Fibroblast of skin of back (primary cell): Measurements from ENCODE around the gene MADCAM1.

Source experiments
- DNase-seq: peaks from one replicate; pipeline ENCODE4 v3.0.0-alpha.2; 2013

Gene MADCAM1

DNA sequence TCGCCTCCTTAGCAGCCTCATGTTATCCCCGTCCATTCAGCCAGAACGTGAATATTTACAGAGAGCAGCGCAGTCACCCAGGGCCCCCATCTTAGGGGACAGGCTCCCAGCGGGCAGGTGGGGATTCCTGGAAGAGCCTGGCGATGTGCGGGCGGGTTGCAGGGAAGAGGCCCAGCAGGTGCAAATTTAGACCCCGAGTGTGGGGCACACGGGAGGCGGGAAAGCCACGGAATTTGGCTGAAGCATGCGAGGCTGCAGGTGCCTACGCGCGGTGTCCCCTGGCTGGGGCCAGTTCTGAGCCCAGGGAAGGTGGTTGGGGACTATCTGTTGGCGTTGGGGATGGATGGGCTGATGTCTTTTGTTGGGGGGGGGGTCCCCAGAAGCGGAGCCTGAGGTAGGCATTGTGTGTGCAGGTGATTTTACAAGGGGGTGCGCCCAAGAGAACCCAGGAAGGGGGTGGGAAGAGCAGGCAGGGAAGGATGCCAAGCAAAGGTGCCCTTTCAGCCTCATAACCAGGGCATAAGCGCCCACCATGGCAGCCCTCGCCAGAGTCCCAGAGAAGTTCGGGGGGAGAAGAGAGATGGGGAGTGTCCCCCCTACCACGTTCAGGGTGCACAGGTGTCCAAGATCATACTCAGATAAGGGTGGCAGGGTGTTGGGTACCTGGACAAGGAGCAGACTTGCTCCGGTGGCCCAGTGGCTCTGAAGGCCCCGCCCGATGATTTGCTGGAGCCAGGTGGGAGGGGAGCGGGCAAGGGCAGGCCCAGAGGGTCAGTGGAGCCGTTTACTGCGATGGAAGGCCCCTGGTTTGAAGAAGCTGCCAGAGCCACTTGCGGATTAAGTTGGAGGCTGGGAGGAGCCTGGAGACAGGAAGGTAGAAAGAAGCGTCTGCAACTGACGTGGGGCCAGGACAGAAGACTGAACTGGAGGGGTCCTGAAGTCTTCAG is 12.2 kb downstream of the MADCAM1 start:
- no peak for DNase-seq

DNA sequence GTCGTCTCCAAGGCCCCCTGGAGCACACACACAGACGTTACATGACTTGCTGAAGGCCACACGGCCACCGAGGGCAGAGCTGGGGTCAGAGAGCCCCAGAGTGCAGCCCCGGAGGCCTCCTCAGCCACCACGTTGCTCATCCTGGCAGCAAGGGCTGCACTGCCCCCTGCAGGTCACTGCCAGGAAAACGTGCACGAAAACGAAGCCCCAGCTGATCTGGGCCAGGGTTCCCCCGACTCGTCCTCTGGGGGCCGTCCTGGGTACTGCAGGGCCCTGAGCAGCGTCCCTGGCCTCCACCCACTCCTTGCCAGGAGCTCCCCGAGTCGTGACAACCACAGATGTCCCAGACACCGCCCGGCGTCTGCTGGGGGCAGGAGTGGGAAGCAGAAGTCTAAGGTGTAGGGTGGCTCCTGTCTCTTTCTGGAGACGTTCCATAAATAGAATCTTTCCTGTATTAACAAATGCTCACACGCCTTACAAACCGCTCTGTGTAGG is 14.4 kb downstream of the MADCAM1 start:
- peak; percentile 83 for DNase-seq

DNA sequence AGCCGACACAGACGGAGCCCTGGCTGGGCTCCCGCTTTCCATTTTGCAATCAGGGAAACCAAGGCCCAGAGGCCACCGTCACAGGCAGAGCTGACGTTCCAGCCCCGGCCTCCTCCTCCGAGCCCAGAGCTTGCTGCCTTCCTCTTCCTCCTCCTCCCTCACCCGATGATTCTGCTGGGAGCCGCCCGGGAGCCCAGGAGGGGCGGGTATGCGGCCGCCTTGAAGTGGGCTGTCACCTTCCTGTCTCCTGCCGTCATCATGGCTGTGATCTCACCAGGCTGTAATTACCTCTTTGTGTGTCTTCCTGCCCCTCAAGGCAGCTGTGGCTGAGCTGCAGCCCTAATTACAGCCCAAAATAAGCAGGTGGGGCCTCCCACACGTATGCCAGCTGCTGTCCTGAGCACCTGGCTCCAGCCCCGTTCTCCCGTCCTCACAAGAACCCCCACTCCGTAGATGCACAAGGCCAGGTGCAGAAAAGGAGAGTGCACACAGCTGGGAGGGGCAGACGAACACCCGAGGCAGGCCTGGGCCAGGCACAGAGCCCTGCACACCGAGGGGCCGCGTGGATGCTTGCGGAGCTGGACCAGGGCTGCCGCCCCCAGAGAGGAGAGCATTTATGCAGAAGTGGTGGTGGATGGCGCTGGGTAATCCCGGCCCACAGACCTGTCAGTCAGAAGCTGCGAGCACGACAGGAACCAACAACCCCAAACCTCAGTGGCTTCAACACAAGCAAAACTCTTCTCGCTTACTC is 15.0 kb downstream of the MADCAM1 start:
- peak; percentile 59 for DNase-seq

DNA sequence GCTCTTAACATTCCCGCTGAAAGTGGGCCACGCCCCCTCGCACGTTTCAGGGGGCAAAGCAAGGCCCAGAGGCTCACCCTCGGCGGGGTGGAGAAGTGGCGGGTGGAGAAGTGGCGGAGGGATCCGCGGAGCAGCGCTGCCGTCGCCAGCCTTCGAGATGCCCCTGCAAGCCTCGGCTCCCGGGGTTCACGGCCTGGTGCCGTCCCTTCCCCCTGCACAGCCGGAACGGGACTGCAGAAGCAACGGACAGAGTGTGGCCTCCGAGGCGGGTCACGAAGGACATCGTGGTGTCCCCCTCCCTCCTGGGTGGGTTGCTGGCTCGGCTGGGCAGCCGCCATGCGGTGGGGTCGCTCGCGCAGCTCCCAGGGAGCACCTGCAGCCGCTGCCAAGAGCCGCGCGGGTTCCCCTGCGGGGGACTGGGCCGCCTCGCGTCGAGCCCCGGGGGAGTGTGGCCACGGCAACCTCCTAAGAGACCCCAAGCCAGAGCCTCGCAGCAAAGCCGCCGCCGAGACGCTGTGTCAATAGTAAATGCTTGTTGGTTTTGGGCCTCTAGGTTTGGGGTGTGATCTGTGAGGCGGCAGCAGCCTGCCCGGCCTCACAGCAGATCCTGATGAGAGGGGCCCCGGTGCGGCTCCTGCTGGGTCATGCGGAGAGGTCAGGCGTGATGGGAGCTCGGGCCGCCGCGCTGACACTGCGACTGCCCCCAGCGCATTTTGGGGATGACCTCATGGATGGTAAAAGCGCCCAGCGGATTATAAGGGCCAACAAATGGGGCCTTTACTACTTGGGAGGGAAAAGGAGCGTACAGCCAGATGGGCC is 16.5 kb downstream of the MADCAM1 start:
- no peak for DNase-seq

DNA sequence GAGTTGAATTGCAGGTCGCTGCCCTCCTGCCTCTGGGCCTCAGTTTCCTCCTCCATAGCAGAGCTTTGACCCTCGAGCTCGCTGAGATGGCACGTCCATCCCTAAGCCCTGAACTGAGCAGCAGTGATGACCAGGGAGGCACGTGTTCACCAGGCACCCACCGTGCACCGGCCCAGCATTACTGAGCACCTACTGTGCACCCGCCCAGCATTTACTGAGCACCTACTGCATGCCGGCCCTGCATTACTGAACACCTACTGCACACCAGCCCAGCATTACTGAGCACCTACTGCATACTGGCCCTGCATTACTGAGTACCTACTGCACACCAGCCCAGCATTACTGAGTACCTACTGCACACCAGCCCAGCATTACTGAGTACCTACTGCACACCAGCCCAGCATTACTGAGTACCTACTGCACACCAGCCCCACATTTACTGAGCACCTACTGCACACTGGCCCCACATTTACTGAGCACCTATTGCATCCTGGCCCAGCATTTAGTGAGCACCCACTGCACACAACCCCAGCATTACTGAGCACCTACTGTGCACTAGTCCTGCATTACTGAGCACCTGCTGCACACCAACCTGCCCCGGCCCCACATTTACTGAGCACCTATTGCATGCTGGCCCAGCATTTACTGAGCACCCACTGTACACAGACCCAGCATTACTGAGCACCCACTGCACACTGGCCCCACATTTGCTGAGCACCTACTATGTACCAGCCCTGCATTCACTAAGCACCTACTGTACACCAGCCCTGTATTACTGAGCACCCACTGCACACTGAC is 17.3 kb downstream of the MADCAM1 start:
- no peak for DNase-seq

DNA sequence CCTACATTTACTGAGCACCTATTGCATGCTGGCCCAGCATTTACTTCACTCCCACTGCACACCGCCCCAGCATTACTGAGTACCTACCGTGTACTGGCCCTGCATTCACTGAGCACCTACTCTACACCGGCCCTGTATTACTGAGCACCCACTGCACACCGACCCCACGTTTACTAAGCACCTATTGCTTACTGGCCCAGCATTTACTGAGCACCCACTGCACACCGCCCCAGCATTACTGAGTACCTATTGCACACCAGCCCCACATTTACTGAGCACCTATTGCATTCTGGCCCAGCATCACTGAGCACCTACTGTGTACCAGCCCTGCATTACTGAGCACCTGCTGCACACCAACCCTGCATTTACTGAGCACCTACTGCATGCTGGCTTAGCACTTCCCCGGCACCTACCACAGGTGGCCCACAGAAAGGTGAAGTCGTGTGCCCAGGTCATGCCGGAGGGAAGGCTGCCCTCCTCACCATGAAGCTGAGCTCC is 17.9 kb downstream of the MADCAM1 start:
- DNase-seq = no peak

DNA sequence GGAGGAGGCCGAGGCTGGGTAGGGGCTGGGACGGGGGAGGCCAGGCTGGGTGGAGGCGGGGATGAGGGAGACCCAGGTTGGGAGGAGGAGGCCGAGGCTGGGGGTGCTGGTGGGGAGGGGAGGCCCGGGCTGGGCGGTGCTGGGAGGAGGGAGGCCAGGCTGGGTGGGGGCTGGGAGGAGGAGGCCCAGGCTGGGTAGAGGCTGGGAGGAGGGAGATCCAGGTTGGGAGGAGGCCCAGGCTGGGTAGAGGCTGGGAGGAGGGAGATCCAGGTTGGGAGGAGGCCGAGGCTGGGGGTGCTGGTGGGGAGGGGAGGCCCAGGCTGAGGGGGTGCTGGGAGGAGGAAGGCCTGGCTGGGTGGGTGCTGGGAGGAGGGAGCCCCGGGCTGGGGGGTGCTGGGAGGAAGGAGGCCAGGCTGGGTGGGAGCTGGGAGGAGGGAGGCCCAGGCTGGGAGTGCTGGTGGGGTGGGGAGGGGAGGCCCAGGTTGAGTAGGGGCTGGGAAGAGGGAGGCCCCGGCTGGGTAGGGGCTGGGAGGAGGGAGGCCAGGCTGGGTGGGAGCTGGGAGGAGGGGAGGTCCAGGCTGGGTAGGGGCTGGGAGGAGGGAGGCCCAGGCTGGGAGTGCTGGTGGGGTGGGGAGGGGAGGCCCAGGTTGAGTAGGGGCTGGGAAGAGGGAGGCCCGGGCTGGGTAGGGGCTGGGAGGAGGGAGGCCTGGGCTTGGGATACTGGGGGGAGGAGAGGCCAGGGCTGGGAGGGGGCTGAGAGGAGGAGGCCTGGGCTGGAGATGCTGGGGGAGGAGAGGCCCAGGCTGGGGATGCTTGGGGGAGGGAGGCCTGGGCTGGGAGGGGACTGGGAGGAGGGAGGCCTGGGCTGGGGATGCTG is 21.7 kb downstream of the MADCAM1 start:
- DNase-seq = peak; percentile 79

DNA sequence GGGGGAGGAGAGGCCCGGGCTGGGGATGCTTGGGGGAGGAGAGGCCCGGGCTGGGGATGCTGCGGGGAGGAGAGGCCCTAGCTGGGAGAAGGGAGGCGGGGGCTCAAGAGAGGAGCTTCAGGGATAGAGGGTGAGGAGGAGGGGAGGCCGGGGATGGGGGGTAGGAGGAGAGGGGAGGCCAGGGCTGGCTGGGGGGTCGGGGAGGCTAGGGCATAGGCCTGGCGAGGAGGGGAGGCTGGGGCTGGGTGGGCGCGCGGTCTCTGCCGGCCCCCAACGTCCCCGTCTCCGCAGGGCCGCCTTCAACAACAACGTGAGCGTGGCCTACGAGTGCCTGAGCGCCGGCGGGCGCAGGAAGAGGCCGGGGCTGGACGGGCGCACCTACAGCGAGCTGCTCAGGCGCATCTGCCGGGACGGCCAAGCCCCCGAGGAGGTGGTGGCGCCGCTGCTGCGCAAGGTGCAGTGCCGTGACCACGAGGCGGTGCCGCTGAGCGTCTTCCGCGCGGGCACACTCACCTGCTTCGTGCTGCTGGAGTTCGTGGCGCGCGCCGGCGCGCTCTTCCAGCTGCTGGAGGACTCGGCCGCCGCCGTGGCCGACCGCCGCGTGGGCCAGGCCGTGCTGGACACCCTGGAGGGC is 22.4 kb downstream of the MADCAM1 start:
- no peak for DNase-seq

DNA sequence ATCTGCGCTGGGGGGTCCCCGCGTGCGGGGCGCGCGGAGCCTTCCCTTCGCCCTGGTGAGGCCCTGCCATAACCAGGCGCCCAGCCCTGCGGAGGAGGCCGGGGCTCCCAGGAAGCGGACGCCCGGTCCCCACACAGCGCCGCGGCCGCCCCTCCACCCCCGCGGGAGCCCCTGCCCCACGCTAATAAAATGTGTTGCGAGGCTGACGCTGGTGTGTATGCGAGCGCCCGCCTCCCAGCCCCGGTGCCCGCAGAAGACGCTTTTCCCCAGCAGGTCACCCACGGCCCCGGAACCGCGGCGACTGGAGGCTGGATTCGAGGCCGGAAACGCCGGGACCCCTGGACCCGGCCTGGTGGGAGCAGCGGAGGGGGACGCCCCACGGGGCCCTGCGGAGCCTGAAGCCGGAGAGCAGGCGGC is 23.2 kb downstream of the MADCAM1 start:
- no peak for DNase-seq

DNA sequence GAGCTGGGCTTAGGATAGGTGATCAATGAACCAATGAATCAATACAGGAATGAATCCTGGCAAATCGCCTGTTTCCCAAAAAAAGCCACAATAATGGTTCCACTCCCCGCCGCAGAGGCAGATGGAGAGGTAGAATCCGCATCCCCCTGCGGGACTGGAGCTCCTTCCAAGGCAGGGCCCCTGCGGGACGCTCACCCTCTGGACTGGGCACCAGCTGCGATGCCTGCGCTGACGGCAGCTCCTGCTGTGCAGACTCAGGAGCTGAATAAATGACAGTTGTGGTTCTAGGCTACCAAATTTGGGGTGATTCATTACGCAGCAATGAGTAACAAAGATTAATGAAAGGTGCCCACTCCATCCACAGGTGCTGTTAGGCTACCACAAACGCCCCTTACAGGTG is 26.4 kb downstream of the MADCAM1 start:
- no peak for DNase-seq

DNA sequence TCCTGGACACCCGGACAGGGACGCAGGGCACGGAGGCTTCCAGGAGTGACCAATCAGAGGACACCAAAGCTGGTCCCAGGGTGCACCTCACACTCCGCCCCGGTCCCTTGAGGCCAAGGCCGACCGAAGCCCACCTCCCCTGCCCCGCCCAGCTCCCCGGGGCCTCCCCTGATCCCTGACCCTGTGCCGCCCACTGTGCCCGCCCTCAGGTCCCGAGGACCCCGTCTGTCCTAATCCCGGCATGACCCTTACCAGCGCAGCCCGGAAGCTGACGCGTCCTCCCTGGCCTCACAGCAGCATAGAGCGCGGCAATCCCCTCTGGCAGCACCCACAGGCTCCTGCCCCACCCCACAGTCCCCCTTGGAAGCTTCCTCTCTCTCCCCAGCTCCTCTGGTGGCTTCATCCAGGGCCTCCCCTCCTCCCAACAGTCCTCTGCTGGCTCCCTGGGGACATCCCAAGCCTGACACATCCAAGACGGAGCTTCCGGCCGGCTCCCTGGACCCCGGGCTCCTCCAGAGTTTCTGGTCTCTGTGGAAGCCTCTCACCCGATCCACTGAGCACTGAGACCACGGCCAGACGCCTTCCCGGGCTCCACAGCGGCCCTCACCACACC is 27.9 kb downstream of the MADCAM1 start:
- peak; percentile 76 for DNase-seq

DNA sequence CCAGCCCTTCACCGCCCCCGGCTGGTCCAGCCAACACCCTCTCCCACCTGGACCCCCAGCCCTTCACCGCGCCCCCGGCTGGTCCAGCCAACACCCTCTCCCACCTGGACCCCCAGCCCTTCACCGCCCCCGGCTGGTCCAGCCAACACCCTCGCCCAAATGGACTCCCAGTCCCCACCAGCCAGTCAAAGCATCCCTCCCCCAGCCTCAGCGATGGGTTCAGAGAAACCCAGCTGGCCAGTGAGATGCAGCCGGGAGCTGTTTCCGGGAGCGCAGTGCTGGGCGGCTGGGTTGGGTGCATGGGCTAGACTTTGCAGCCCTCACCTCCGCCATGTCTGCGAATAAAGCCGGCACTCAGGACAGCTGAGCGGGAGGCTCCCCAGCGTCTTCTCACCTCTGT is 28.7 kb downstream of the MADCAM1 start:
- no peak for DNase-seq

DNA sequence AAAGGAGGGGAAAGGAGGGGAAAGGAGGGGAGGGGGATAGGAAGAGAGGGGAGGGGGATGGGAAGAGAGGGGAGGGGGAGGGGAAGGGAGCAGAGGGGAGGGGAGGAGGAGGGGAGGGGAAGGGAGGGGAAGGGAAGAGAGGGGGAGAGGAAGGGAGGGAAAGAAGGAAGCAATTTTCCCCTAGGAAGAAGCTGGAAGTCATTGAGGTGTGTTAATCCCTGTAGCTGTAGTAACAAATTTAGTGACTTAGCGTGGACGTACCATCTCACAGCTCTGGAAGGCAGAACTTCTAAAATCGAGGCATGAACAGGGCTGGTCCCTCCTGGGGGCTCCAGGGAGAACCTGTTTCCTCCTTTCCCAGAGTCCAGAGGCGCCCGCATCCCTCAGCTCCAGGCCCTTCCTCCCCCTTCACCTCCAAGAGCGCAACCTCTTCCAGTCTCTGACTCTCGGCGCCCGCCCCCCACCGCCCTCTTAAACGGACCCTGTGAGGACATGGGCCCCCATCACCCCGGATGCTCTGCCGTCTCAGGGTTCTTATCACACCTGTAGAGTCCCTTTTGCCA is 29.7 kb downstream of the MADCAM1 start:
- no peak for DNase-seq

DNA sequence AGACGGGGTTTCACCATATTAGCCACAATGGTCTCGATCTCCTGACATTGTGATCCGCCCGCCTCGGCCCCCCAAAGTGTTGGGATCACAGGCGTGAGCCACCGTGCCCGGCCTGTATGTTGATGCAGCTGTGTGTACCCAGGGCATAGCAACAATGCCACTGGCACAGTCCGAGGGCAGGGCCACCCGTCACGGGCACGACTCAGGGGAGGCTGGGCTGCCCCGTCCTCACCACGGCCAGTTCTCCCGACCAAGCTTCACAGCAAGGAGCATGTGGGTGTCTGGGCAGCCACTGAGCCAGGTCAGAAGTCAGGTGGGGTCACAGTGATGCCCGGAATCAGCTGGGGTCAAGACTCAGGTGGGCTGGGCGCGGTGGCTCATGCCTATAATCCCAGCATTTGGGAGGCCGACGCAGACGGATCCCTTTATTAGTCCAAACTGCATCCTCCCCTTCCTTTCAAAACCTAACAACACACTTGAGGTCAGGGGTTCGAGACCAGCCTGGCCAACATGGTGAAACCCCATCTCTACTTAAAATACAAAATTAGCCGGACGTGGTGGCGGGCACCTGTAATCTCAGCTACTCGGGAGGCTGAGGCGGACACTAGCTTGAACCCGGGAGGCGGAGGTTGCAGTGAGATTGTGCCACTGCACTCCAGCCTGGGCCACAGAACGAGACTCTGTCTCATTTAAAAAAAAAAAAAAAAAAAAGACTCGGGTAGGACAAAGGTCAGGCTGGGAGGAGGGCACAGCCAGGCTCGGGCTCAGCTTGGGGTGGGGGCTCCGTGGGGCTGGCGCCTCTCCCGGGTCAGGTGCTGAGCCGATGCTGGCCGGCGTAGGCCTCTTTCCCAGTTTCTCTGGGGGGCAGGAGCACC is 34.1 kb downstream of the MADCAM1 start:
- DNase-seq = no peak

DNA sequence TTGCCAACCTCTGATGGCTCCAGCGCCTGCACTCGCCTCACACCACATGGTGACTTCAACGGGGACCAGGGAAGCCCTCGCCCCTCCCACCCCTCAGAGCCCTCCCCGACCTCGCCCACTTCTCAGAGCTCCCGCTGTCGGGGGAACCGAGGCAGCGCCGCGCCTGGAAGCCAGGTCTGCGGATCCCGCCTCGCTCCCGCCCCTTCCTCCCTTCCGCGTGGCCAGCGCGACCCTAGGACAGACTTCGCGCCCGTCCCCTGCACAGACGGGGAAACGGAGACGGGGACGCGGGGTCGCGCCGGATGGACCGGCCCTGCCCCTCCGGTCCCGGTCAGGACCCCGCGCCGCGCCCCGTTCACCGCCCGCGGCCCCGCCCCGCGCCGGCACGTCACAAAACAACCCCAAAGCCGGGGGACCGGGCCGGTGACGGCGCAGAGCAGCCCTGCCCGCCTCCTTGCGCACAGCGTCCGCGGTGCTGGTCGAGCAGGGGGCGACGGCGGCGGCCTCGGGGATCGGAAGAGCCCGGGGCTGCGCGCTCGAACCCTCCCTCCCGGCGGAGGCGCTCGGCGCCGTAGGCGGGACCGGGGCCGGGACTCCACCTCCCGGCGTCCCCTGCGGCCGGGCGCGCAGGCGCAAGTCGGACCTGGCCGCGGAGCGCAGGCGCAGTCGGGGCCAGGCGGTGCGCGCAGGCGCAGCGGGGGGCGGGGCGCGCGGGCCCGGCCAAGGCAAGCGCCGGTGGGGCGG is 34.9 kb downstream of the MADCAM1 start:
- DNase-seq = peak; percentile 81

DNA sequence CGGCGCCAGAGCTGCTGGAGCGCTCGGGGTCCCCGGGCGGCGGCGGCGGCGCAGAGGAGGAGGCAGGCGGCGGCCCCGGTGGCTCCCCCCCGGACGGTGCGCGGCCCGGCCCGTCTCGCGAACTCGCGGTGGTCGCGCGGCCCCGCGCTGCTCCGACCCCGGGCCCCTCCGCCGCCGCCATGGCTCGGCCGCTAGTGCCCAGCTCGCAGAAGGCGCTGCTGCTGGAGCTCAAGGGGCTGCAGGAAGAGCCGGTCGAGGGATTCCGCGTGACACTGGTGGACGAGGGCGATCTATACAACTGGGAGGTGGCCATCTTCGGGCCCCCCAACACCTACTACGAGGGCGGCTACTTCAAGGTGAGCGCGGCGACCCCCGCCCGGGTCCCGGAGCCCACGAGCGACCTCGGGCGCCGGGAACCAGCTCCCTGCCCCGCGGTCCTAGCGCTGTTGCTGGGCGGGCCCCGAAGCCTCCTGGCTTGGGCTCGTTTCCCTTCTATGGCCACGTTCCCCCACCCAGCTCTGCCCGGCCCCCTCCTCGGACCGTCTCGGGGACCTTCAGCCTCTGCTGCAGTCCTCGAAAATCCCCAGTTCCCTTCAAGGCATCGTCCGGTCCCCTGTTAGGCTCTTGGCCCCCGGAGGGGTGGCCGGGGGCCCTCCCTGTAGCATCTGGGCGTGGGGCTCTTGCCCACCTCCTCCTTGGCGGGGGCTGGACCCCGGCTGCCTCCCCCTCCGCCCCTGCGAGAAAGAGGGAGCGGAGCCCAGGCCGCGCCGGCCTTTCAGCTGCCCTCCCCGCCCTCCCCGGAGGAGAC is 35.7 kb downstream of the MADCAM1 start, which contains the start of gene CDC34:
Gene CDC34, plus strand, starts transcription at position 8 of the 808 bp plus-strand sequence. Its CDS starts 172 bp downstream, at position 180.
- DNase-seq = no peak
